HG02970 (cell line): ENCODE measurements around the gene RIPOR2.
"Not testable (repeated sequence)": the region's sequence is repeated elsewhere in the genome, so short reads cannot be mapped to it uniquely, and the experiment has no call there.

Experiments
- ATAC-seq: cut with Tn5 transposase; IDR thresholded peaks from one replicate; pipeline ENCODE4 v1.9.1; 2021; ENCODE audit warnings: mild to moderate bottlenecking, moderate library complexity, moderate number of reproducible peaks; ENCODE audit not compliant: unreplicated experiment, low FRiP score

Gene RIPOR2

GRCh38 chr6:24775520-24776058 is 160.2 kb downstream of the RIPOR2 start:
- ATAC-seq: no peak

GRCh38 chr6:24774696-24775519 is 160.9 kb downstream of the RIPOR2 start, which contains the start of gene GMNN:
TSS of gene GMNN (plus strand) at chr6:24774937. CDS start at chr6:24777247, 2,310 bp downstream.
- peak; percentile 91 for ATAC-seq

GRCh38 chr6:24768361-24768760 is 167.4 kb downstream of the RIPOR2 start:
- ATAC-seq: no peak

- no peak for ATAC-seq
Measured at GRCh38 chr6:24766680-24767462, 168.9 kb downstream of the RIPOR2 start.

GRCh38 chr6:24765968-24766367 is 169.8 kb downstream of the RIPOR2 start:
- not testable (repeated sequence) for ATAC-seq

GRCh38 chr6:24764833-24765828 is 170.6 kb downstream of the RIPOR2 start:
- not testable (repeated sequence) for ATAC-seq

- ATAC-seq: no peak
Measured at GRCh38 chr6:24763578-24763977, 172.2 kb downstream of the RIPOR2 start.

- ATAC-seq: no peak
Measured at GRCh38 chr6:24761851-24762250, 173.9 kb downstream of the RIPOR2 start.

- ATAC-seq: no peak
Measured at GRCh38 chr6:24761193-24761835, 174.4 kb downstream of the RIPOR2 start.

GRCh38 chr6:24760210-24760609 is 175.6 kb downstream of the RIPOR2 start:
- no peak for ATAC-seq

- ATAC-seq: no peak
Measured at GRCh38 chr6:24759718-24760117, 176.0 kb downstream of the RIPOR2 start.

GRCh38 chr6:24757611-24758010 is 178.1 kb downstream of the RIPOR2 start:
- no peak for ATAC-seq

GRCh38 chr6:24755279-24755678 is 180.5 kb downstream of the RIPOR2 start:
- no peak for ATAC-seq

GRCh38 chr6:24754378-24754777 is 181.4 kb downstream of the RIPOR2 start:
- ATAC-seq: not testable (repeated sequence)
